ENCODE measurements around the gene KRT20. TPM values are rescaled to one million over a fixed set of nuclear protein-coding genes. Genes with fewer than 3 reads are reported as not detected.

The KRT20 gene
- total and polyA plus RNA-seq, 4 donors, result not detected

DNA sequence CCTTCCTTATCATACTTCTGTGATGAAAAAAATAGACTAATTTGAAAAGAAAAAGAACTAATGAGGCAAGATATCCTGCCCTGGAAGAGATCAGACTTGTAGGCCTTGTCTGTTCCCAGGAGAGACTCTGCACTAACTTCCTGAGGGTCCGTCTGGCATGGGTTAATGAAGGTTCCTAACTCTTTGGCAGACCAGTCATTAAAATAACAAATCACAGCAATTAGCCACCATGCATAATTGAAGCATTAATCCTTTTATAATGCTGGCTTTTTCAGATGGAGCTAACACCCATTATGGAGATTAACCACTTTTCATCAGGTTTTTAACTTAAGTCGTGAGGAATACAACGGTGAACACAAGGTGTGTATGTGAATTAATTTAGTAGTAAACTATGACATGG lies 52.2 kb downstream of the KRT20 start:
- Histone ChIP-seq H3K27me3 (ENCODE audit: control insufficient read depth in 4 of 4, insufficient read depth in 4 of 4, low read length in 3 of 4) (no peaks in the 10 kb centered on the region), H3K9ac (ENCODE audit: low read depth in 1 of 2, low read length in 2 of 2) (no peak overlapping the region), H3K27ac (ENCODE audit: low read depth in 1 of 2, low read length in 2 of 2) (no peak overlapping the region), H3K9me3 (ENCODE audit: control insufficient read depth in 4 of 4, low read length in 3 of 4) (no peaks in the 10 kb centered on the region), H3K36me3 (ENCODE audit: control insufficient read depth in 4 of 4, insufficient read depth in 3 of 4, low read depth in 1 of 4, low read length in 3 of 4) (peaks cover 0 to 11% (median 0%) of the 10 kb centered on the region in 4 donors), H3K4me1 (ENCODE audit: control insufficient read depth in 4 of 4, insufficient read depth in 4 of 4, low read length in 3 of 4) (no peaks in the 10 kb centered on the region), H3K4me3 (ENCODE audit: low read depth in 1 of 3, low read length in 3 of 3) (no peak overlapping the region)
- 86% methylated on average over 3 of the region's 3 CpGs for WGBS
- TF ChIP-seq RXRA (IDR thresholded peaks at IDR 0.05), result no peak
- no peak for TF ChIP-seq YY1 (IDR thresholded peaks at IDR 0.05)
- TF ChIP-seq GABPA (IDR thresholded peaks at IDR 0.05 in 1 of 2, conservative IDR thresholded peaks at IDR 0.05 in 1 of 2), result no peak
- TF ChIP-seq, protein P1, sequence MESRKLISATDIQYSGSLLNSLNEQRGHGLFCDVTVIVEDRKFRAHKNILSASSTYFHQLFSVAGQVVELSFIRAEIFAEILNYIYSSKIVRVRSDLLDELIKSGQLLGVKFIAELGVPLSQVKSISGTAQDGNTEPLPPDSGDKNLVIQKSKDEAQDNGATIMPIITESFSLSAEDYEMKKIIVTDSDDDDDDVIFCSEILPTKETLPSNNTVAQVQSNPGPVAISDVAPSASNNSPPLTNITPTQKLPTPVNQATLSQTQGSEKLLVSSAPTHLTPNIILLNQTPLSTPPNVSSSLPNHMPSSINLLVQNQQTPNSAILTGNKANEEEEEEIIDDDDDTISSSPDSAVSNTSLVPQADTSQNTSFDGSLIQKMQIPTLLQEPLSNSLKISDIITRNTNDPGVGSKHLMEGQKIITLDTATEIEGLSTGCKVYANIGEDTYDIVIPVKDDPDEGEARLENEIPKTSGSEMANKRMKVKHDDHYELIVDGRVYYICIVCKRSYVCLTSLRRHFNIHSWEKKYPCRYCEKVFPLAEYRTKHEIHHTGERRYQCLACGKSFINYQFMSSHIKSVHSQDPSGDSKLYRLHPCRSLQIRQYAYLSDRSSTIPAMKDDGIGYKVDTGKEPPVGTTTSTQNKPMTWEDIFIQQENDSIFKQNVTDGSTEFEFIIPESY (IDR thresholded peaks at IDR 0.05), result no peak
- TF ChIP-seq, protein P2, sequence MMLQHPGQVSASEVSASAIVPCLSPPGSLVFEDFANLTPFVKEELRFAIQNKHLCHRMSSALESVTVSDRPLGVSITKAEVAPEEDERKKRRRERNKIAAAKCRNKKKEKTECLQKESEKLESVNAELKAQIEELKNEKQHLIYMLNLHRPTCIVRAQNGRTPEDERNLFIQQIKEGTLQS (IDR thresholded peaks at IDR 0.05), result no peak
- no peak for TF ChIP-seq HNF4A (conservative IDR thresholded peaks at IDR 0.05)
- TF ChIP-seq RAD21 (IDR thresholded peaks at IDR 0.05), result no peak
- no peak for DNase-seq (ENCODE audit: low spot score)

DNA sequence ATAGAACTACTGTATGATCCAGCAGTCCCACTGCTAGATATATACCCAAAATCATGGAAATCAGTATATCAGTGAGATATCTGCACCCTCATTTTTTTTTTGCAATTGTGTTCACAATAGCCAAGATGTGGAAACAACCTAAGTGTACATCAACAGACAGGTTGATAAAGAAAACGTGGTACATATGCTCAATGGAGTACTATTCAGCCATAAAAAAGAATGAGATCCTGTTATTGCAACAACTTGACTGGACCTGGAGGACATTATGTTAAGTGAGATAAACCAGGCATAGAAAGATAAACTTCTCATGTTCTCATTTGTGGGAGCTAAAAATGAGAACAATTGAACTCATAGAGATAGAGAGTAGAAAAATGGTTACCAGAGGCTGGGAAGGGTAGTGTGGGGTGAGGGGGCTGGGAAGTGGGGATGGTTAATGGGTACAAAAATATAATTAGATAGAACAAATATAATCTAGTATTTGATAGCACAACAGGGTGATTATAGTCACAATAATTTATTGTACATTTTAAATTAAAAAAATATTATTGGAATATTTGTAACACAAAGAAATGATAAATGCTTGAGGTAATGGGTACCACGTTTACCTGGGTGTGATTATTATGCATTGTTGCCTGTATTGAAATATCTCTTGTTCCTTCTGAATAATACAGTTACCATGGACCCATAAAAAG lies 54.8 kb downstream of the KRT20 start:
- 94% methylated on average over 2 of the region's 2 CpGs for WGBS
- TF ChIP-seq, protein P2 (IDR thresholded peaks at IDR 0.05), result no peak
- no peak for TF ChIP-seq FOXA2 (IDR thresholded peaks at IDR 0.05)
- no peak for TF ChIP-seq HNF4G (IDR thresholded peaks at IDR 0.05)
- TF ChIP-seq, protein P3, sequence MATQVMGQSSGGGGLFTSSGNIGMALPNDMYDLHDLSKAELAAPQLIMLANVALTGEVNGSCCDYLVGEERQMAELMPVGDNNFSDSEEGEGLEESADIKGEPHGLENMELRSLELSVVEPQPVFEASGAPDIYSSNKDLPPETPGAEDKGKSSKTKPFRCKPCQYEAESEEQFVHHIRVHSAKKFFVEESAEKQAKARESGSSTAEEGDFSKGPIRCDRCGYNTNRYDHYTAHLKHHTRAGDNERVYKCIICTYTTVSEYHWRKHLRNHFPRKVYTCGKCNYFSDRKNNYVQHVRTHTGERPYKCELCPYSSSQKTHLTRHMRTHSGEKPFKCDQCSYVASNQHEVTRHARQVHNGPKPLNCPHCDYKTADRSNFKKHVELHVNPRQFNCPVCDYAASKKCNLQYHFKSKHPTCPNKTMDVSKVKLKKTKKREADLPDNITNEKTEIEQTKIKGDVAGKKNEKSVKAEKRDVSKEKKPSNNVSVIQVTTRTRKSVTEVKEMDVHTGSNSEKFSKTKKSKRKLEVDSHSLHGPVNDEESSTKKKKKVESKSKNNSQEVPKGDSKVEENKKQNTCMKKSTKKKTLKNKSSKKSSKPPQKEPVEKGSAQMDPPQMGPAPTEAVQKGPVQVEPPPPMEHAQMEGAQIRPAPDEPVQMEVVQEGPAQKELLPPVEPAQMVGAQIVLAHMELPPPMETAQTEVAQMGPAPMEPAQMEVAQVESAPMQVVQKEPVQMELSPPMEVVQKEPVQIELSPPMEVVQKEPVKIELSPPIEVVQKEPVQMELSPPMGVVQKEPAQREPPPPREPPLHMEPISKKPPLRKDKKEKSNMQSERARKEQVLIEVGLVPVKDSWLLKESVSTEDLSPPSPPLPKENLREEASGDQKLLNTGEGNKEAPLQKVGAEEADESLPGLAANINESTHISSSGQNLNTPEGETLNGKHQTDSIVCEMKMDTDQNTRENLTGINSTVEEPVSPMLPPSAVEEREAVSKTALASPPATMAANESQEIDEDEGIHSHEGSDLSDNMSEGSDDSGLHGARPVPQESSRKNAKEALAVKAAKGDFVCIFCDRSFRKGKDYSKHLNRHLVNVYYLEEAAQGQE (IDR thresholded peaks at IDR 0.05), result no peak
- TF ChIP-seq YY1 (IDR thresholded peaks at IDR 0.05), result no peak
- no peak for TF ChIP-seq RXRA (IDR thresholded peaks at IDR 0.05)
- no peak for TF ChIP-seq NR2F2 (IDR thresholded peaks at IDR 0.05)
- TF ChIP-seq JUND (IDR thresholded peaks at IDR 0.05), result no peak
- no peak for TF ChIP-seq FOXA1 (IDR thresholded peaks at IDR 0.05)
- TF ChIP-seq, protein P1 (IDR thresholded peaks at IDR 0.05), result no peak
- TF ChIP-seq, protein P4, sequence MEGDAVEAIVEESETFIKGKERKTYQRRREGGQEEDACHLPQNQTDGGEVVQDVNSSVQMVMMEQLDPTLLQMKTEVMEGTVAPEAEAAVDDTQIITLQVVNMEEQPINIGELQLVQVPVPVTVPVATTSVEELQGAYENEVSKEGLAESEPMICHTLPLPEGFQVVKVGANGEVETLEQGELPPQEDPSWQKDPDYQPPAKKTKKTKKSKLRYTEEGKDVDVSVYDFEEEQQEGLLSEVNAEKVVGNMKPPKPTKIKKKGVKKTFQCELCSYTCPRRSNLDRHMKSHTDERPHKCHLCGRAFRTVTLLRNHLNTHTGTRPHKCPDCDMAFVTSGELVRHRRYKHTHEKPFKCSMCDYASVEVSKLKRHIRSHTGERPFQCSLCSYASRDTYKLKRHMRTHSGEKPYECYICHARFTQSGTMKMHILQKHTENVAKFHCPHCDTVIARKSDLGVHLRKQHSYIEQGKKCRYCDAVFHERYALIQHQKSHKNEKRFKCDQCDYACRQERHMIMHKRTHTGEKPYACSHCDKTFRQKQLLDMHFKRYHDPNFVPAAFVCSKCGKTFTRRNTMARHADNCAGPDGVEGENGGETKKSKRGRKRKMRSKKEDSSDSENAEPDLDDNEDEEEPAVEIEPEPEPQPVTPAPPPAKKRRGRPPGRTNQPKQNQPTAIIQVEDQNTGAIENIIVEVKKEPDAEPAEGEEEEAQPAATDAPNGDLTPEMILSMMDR (IDR thresholded peaks at IDR 0.05; ENCODE audit: low read depth, low read length, missing input control), result no peak
- TF ChIP-seq TAF1 (conservative IDR thresholded peaks at IDR 0.05), result no peak
- no peak for TF ChIP-seq HNF4A (conservative IDR thresholded peaks at IDR 0.05)

More for the DNA sequence above, 54.8 kb downstream of the KRT20 start:
- Histone ChIP-seq H3K27me3 (ENCODE audit: control insufficient read depth in 4 of 4, insufficient read depth in 4 of 4, low read length in 3 of 4) (no peaks in the 10 kb centered on the region), H3K9me3 (ENCODE audit: control insufficient read depth in 4 of 4, low read length in 3 of 4) (no peaks in the 10 kb centered on the region), H3K9ac (ENCODE audit: low read depth in 1 of 2, low read length in 2 of 2) (no peak overlapping the region), H3K27ac (ENCODE audit: low read depth in 1 of 2, low read length in 2 of 2) (no peak overlapping the region), H3K4me3 (ENCODE audit: low read depth in 1 of 3, low read length in 3 of 3) (no peak overlapping the region), H3K4me1 (ENCODE audit: control insufficient read depth in 4 of 4, insufficient read depth in 4 of 4, low read length in 3 of 4) (no peaks in the 10 kb centered on the region), H3K36me3 (ENCODE audit: control insufficient read depth in 4 of 4, insufficient read depth in 3 of 4, low read depth in 1 of 4, low read length in 3 of 4) (peaks cover 0 to 11% (median 0%) of the 10 kb centered on the region in 4 donors)
- no peak for DNase-seq (ENCODE audit: low spot score)
